GM12874 (cell line): ENCODE data around the gene TGM1.

ENCODE experiments used
- TF ChIP-seq, protein P1 (sequence below): IDR thresholded peaks from 2 replicates; pipeline ENCODE4 v1.5.1; 2011; ENCODE audit warnings: low read depth, mild to moderate bottlenecking, control low read depth, low read length, moderate library complexity; ENCODE audit not compliant: insufficient read depth

The TGM1 gene

DNA sequence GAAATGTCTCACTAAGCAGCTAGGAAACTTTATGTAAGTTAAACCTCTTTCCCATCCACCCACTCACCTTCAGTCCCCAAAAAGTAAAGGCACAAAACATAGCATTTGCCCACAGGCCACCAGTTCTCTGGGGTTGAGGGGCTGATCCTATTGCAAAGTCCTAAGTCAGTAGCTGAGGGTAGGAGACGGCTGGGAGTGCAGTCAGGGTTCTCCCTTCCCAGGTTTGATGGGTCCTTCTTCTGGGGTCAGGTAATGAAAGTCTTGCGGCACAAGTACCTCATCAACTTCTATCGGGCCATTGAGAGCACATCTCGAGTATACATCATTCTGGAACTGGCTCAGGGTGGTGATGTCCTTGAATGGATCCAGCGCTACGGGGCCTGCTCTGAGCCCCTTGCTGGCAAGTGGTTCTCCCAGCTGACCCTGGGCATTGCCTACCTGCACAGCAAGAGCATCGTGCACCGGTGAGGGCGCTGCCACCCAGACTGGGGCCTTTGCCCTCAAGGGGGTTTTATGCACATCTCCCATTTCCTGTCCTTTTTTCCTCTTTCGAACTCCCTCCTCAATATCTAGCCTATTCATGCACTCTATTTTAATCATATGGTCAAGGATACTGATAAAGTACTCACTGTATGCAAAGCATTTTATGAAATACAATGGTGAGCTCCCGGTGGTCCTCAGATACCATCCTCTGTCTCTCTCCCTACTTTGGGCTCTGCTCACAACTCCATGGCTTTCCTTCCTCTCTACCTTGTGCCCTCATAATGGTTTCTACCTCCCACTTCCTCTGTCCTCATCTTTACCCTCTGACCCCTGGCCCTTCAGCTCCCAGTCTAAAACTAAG lies 56.5 kb downstream of the TGM1 start:
- TF ChIP-seq, protein P1, sequence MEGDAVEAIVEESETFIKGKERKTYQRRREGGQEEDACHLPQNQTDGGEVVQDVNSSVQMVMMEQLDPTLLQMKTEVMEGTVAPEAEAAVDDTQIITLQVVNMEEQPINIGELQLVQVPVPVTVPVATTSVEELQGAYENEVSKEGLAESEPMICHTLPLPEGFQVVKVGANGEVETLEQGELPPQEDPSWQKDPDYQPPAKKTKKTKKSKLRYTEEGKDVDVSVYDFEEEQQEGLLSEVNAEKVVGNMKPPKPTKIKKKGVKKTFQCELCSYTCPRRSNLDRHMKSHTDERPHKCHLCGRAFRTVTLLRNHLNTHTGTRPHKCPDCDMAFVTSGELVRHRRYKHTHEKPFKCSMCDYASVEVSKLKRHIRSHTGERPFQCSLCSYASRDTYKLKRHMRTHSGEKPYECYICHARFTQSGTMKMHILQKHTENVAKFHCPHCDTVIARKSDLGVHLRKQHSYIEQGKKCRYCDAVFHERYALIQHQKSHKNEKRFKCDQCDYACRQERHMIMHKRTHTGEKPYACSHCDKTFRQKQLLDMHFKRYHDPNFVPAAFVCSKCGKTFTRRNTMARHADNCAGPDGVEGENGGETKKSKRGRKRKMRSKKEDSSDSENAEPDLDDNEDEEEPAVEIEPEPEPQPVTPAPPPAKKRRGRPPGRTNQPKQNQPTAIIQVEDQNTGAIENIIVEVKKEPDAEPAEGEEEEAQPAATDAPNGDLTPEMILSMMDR: no peak

DNA sequence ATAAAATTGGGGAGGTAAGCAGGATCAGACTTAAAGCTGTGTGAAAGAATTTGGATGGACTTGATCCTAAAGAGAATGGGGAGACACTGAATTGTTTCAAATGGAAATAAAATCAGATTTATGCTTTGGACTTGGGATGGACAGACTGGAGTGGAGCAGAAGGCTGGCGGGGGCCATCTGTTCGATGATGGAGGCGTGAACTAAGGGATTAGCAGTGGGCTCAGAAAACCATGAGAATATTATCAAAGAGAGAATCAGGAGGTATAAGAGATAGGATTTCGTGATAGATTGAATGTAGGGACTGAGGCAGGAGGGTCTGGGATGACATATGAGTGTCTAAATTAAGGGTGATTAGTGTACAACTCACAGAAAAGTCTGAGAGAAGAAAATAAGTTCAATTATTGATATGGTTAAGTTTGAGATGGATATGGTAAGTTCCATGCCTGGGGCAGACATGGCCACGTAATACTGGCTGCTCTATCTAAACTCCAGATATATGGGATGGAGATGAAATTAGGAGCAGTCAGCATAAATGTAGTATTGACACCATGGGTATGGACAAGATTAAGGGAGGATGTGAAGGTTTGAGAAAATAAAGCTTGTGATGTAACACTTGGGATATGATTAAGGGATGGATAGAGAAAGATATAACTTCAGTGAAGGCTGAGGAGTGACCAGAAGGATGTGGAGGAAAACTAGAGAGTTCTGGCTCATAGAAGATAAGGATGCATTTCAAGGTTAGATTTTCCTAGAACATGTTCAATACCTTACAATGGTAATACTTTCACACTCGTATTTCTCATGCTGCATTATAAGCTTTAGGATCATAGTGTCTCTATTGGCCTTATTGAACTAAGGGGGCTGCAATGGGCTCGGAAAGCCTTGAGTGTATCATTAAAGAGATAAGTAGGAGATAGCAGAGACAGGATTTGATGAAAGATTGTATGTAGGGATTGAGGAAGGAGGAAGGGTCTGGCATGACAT lies 58.5 kb downstream of the TGM1 start:
- TF ChIP-seq, protein P1: no peak
